GM21526 (cell line): Measurements from ENCODE around the gene PAX6.

Experiments used
- ATAC-seq: cut with Tn5 transposase; IDR thresholded peaks from one replicate; pipeline ENCODE4 v1.9.1; 2021; ENCODE audit warnings: moderate library complexity; ENCODE audit not compliant: unreplicated experiment, low FRiP score

PAX6 gene

GRCh38 chr11:31809857-31810778 lies 1.0 kb downstream of the PAX6 start:
- ATAC-seq = no peak

GRCh38 chr11:31809541-31809856 lies 1.6 kb downstream of the PAX6 start:
- no peak for ATAC-seq

GRCh38 chr11:31808721-31809540 lies 2.2 kb downstream of the PAX6 start:
- ATAC-seq = no peak

- ATAC-seq = no peak
These were observed 3.1 kb downstream of the PAX6 start for GRCh38 chr11:31807799-31808667.

- no peak for ATAC-seq
These were observed 4.0 kb downstream of the PAX6 start for GRCh38 chr11:31806928-31807798.

- no peak for ATAC-seq
These were observed 4.8 kb downstream of the PAX6 start for GRCh38 chr11:31806186-31806927.

GRCh38 chr11:31805629-31806185 lies 5.4 kb downstream of the PAX6 start:
- no peak for ATAC-seq

GRCh38 chr11:31805037-31805628 lies 6.0 kb downstream of the PAX6 start:
- no peak for ATAC-seq

GRCh38 chr11:31804312-31805036 lies 6.6 kb downstream of the PAX6 start:
- no peak for ATAC-seq

- ATAC-seq = no peak
These were observed 7.3 kb downstream of the PAX6 start for GRCh38 chr11:31803813-31804311.

- no peak for ATAC-seq
These were observed 7.9 kb downstream of the PAX6 start for GRCh38 chr11:31802990-31803812.

- ATAC-seq = no peak
These were observed 8.5 kb downstream of the PAX6 start for GRCh38 chr11:31802609-31802989.

- ATAC-seq = no peak
These were observed 9.0 kb downstream of the PAX6 start for GRCh38 chr11:31802000-31802551.

- ATAC-seq = no peak
These were observed 9.8 kb downstream of the PAX6 start for GRCh38 chr11:31801298-31801702.

- no peak for ATAC-seq
These were observed 10.5 kb downstream of the PAX6 start for GRCh38 chr11:31800398-31801265.
